ENCODE results near the gene SPARC. TPM values are rescaled to one million over a fixed set of nuclear protein-coding genes. Genes with fewer than 3 reads are reported as not detected.

The SPARC gene
- total RNA-seq, 1 donor from 2014 or later, result 1,214 TPM

GRCh38 chr5:151614565-151614964 is 72.2 kb downstream of the SPARC start:
- Mint-ChIP-seq H3K27me3 (ENCODE audit: unreplicated experiment) (peaks cover 4% of the 10 kb centered on the region), H3K4me3 (ENCODE audit: unreplicated experiment) (no peak overlapping the region), H3K9me3 (ENCODE audit: unreplicated experiment) (no peaks in the 10 kb centered on the region), H3K27ac (ENCODE audit: unreplicated experiment) (no peak overlapping the region), H3K36me3 (ENCODE audit: low read depth, unreplicated experiment) (peaks cover 5% of the 10 kb centered on the region), H3K4me1 (ENCODE audit: unreplicated experiment) (peaks cover 3% of the 10 kb centered on the region)
- no peak for TF ChIP-seq CTCF (IDR thresholded peaks at IDR 0.05; ENCODE audit: unreplicated experiment)
- DNase-seq (ENCODE audit: low spot score), result no peak

GRCh38 chr5:151612689-151613427 is 73.9 kb downstream of the SPARC start:
- peaks cover 4% of the 10 kb centered on the region for H3K27me3 Mint-ChIP-seq (ENCODE audit: unreplicated experiment)
- peaks cover 3% of the 10 kb centered on the region for H3K4me1 Mint-ChIP-seq (ENCODE audit: unreplicated experiment)
- H3K9me3 Mint-ChIP-seq (ENCODE audit: unreplicated experiment), result no peaks in the 10 kb centered on the region
- no peak for TF ChIP-seq CTCF (IDR thresholded peaks at IDR 0.05; ENCODE audit: unreplicated experiment)
- peaks cover 5% of the 10 kb centered on the region for H3K36me3 Mint-ChIP-seq (ENCODE audit: low read depth, unreplicated experiment)
- no peak overlapping the region for H3K27ac Mint-ChIP-seq (ENCODE audit: unreplicated experiment)
- no peak for DNase-seq (ENCODE audit: low spot score)
- H3K4me3 Mint-ChIP-seq (ENCODE audit: unreplicated experiment), result no peak overlapping the region

- TF ChIP-seq CTCF (IDR thresholded peaks at IDR 0.05; ENCODE audit: unreplicated experiment), result no peak
- H3K36me3 Mint-ChIP-seq (ENCODE audit: low read depth, unreplicated experiment), result peaks cover 5% of the 10 kb centered on the region
- DNase-seq (ENCODE audit: low spot score), result no peak
- no peak overlapping the region for H3K27ac Mint-ChIP-seq (ENCODE audit: unreplicated experiment)
- H3K4me3 Mint-ChIP-seq (ENCODE audit: unreplicated experiment), result no peak overlapping the region
- peaks cover 4% of the 10 kb centered on the region for H3K27me3 Mint-ChIP-seq (ENCODE audit: unreplicated experiment)
- no peaks in the 10 kb centered on the region for H3K9me3 Mint-ChIP-seq (ENCODE audit: unreplicated experiment)
- peaks cover 3% of the 10 kb centered on the region for H3K4me1 Mint-ChIP-seq (ENCODE audit: unreplicated experiment)
Measured at GRCh38 chr5:151611127-151611775, 75.5 kb downstream of the SPARC start.

Other genes starting within 250 kb of the SPARC start
- 4.8 TPM for gene SLC36A1, start 239.3 kb downstream of the SPARC start, total RNA-seq (ENCODE audit: unreplicated experiment)
- gene FAT2, start 95.6 kb downstream of the SPARC start, total RNA-seq (ENCODE audit: unreplicated experiment), result 0.13 TPM
- 106 TPM for gene ATOX1, start 71.7 kb upstream of the SPARC start, total RNA-seq (ENCODE audit: unreplicated experiment)
- 213 TPM for gene G3BP1, start 85.0 kb upstream of the SPARC start, total RNA-seq (ENCODE audit: unreplicated experiment)
- not detected for gene GLRA1, start 237.9 kb upstream of the SPARC start, total RNA-seq (ENCODE audit: unreplicated experiment)